MCF 10A (cell line): Measurements from ENCODE around the gene CCL16. TPM values are rescaled to one million over a fixed set of nuclear protein-coding genes. Genes with fewer than 3 reads are reported as not detected.

Source experiments
- BruUV-seq: library from RNA; stranded (reverse); fragments of 400-500 nt; replicated peaks from 2 replicates; lab custom pipeline; 2021; lab: Mats Ljungman, UMichigan
- CTCF ChIA-PET: fragments of 300-600 bp; sonication (Branson Sonifier 250); formaldehyde crosslinking; extraction: SDS; loops from one replicate; lab custom pipeline; 2021; ENCODE audit warnings: antibody characterized with exemption, inconsistent platforms; lab: Yijun Ruan, JAX
- POLR2A ChIA-PET: fragments of 300-600, 350-650 bp; sonication (Branson Sonifier 250); formaldehyde crosslinking; extraction: SDS; loops from one replicate; lab custom pipeline; 2020; ENCODE audit warnings: antibody characterized with exemption, inconsistent platforms; lab: Yijun Ruan, JAX
- DNase-seq: peaks from one replicate; pipeline ENCODE4 v3.0.0-alpha.2; 2018; ENCODE audit not compliant: unreplicated experiment
- H3K27ac Mint-ChIP-seq: one replicate; pipeline ENCODE4 v1.8.0; 2022; ENCODE audit warnings: mild to moderate bottlenecking, low read depth, mixed read lengths; ENCODE audit not compliant: unreplicated experiment
- H3K27me3 Mint-ChIP-seq: one replicate; pipeline ENCODE4 v1.8.0; 2022; ENCODE audit warnings: mixed read lengths; ENCODE audit not compliant: insufficient read depth, unreplicated experiment
- H3K36me3 Mint-ChIP-seq: one replicate; pipeline ENCODE4 v1.8.0; 2022; ENCODE audit warnings: mild to moderate bottlenecking, moderate library complexity, mixed read lengths; ENCODE audit not compliant: insufficient read depth, unreplicated experiment
- H3K4me1 Mint-ChIP-seq: one replicate; pipeline ENCODE4 v1.8.0; 2022; ENCODE audit warnings: mixed read lengths; ENCODE audit not compliant: insufficient read depth, unreplicated experiment
- H3K4me3 Mint-ChIP-seq: one replicate; pipeline ENCODE4 v1.8.0; 2022; ENCODE audit warnings: mild to moderate bottlenecking, moderate library complexity, mixed read lengths; ENCODE audit not compliant: unreplicated experiment
- H3K9me3 Mint-ChIP-seq: one replicate; pipeline ENCODE4 v1.8.0; 2022; ENCODE audit warnings: mixed read lengths; ENCODE audit not compliant: unreplicated experiment
- CTCF ChIP-seq: fragments of 200-600 bp; IDR thresholded peaks from one replicate; pipeline ENCODE4 v1.8.0; 2022; ENCODE audit warnings: antibody characterized with exemption, mild to moderate bottlenecking; ENCODE audit not compliant: unreplicated experiment
- intact Hi-C: fragments of 100-400 bp; cut with micrococcal nuclease; formaldehyde crosslinking; loops from 2 replicates; pipeline ENCODE4 v1.14.1; 2022
- total RNA-seq: library from RNA; stranded (reverse); gene quantifications from 2 replicates; pipeline ENCODE4 v1.2.3, GENCODE V29; 2022

CCL16 gene
- total RNA-seq, 1 experiment from 2014 or later, result not detected

- intact Hi-C loops, result loop anchor here (1.0 kb wide), 1 partner anchor 181 kb away; no protein-coding TSS in a partner anchor
- Mint-ChIP-seq H3K4me3 (no peak overlapping the region), H3K9me3 (no peaks in the 10 kb centered on the region), H3K27ac (no peak overlapping the region), H3K4me1 (peaks cover under 1% of the 10 kb centered on the region), H3K27me3 (peaks cover 25% of the 10 kb centered on the region), H3K36me3 (no peaks in the 10 kb centered on the region)
- TF ChIP-seq CTCF, result no peak
- ChIA-PET CTCF (interaction anchor here (0.7 to 9.9 kb wide), 26 partner anchors 7 to 632 kb away, joined by 3 to 284 read pairs (median 5); partner anchors contain the start of gene CCL16), POLR2A (no interaction called here)
- BruUV-seq, result no TSS peak
- no peak for DNase-seq
These were observed 12.7 kb downstream of the CCL16 start for GRCh38 chr17:35968520-35969054.

GRCh38 chr17:35965272-35965671 is 16.0 kb downstream of the CCL16 start:
- intact Hi-C loops, result no loop called here
- POLR2A ChIA-PET, result no interaction called here
- DNase-seq, result no peak
- no peaks in the 10 kb centered on the region for H3K9me3 Mint-ChIP-seq
- no peak overlapping the region for H3K4me3 Mint-ChIP-seq
- no peak for TF ChIP-seq CTCF
- no peak overlapping the region for H3K27ac Mint-ChIP-seq
- H3K27me3 Mint-ChIP-seq, result peaks cover 52% of the 10 kb centered on the region
- no TSS peak for BruUV-seq
- CTCF ChIA-PET, result interaction anchor here (0.6 to 9.9 kb wide), 3 partner anchors 11 to 182 kb away, joined by 3 to 284 read pairs (median 4); no protein-coding TSS in a partner anchor
- no peaks in the 10 kb centered on the region for H3K4me1 Mint-ChIP-seq
- H3K36me3 Mint-ChIP-seq, result no peaks in the 10 kb centered on the region

- no peaks in the 10 kb centered on the region for H3K36me3 Mint-ChIP-seq
- H3K27me3 Mint-ChIP-seq, result peaks cover 61% of the 10 kb centered on the region
- H3K4me1 Mint-ChIP-seq, result no peaks in the 10 kb centered on the region
- TF ChIP-seq CTCF, result no peak
- H3K9me3 Mint-ChIP-seq, result no peaks in the 10 kb centered on the region
- ChIA-PET POLR2A (no interaction called here), CTCF (interaction anchor here (0.6 to 1.2 kb wide), 2 partner anchors 26 to 186 kb away, joined by 3 to 5 read pairs; no protein-coding TSS in a partner anchor)
- H3K4me3 Mint-ChIP-seq, result no peak overlapping the region
- H3K27ac Mint-ChIP-seq, result no peak overlapping the region
- DNase-seq, result no peak
- intact Hi-C loops, result no loop called here
- no TSS peak for BruUV-seq
These were observed 17.6 kb downstream of the CCL16 start for GRCh38 chr17:35963663-35964062.

GRCh38 chr17:35953720-35954119 is 27.6 kb downstream of the CCL16 start:
- DNase-seq, result no peak
- no peak overlapping the region for H3K4me3 Mint-ChIP-seq
- H3K27ac Mint-ChIP-seq, result no peak overlapping the region
- TF ChIP-seq CTCF, result no peak
- ChIA-PET POLR2A (no interaction called here), CTCF (no interaction called here)
- H3K27me3 Mint-ChIP-seq, result peaks cover 59% of the 10 kb centered on the region
- intact Hi-C loops, result no loop called here
- H3K4me1 Mint-ChIP-seq, result no peaks in the 10 kb centered on the region
- H3K9me3 Mint-ChIP-seq, result no peaks in the 10 kb centered on the region
- BruUV-seq, result no TSS peak
- H3K36me3 Mint-ChIP-seq, result no peaks in the 10 kb centered on the region
